HCT116 (cell line): ENCODE measurements around the gene SMIM35. TPM values are rescaled to one million over a fixed set of nuclear protein-coding genes. Genes with fewer than 3 reads are reported as not detected.

ENCODE experiments used
- ATAC-seq: fragments of 200-7000 bp; cut with Tn5 transposase; 2 replicates; pipeline ENCODE4 v1.9.1; 2020; ENCODE audit warnings: mild to moderate bottlenecking, moderate library complexity
- BruUV-seq: library from RNA; stranded (reverse); fragments of 400-500 nt; replicated peaks from 2 replicates; lab custom pipeline; 2021; lab: Mats Ljungman, UMichigan
- CTCF ChIA-PET: fragments of 300-600 bp; sonication (Branson Sonifier 250); formaldehyde crosslinking; loops from one replicate; lab custom pipeline; 2021; ENCODE audit warnings: antibody characterized with exemption; lab: Charles Lee
- POLR2A ChIA-PET: fragments of 300-600, 350-600 bp; sonication (Branson Sonifier 250); formaldehyde crosslinking; loops from one replicate; lab custom pipeline; 2021; ENCODE audit warnings: antibody characterized with exemption; lab: Charles Lee
- RAD21 ChIA-PET, 2 experiments: fragments of 300-600 bp; sonication (Branson Sonifier 250); formaldehyde crosslinking; loops; one replicate each; lab custom pipeline; 2023; ENCODE audit warnings: low total read pairs in 2 of 2; ENCODE audit not compliant: uncharacterized antibody in 2 of 2, unreplicated experiment in 2 of 2, low non-redundant PET in 1 of 2; lab: Charles Lee
- DNase-seq: peaks from one replicate; pipeline ENCODE4 v3.0.0-alpha.2; 2010; ENCODE audit warnings: low read depth, low spot score
- H2AFZ ChIP-seq: fragments of 200-600 bp; shearing (Covaris generic), sonication (generic); 2 replicates; pipeline ENCODE4 v1.6.1; 2017; ENCODE audit warnings: low read depth, mixed run types, mixed read lengths, antibody characterized with exemption, low read length; ENCODE audit not compliant: poor library complexity, severe bottlenecking
- H3K27ac ChIP-seq: 2 replicates; pipeline ENCODE4 v1.5.1; 2012; ENCODE audit warnings: low read depth, low read length
- H3K27me3 ChIP-seq: fragments of 200-600 bp; sonication (generic); 2 replicates; pipeline ENCODE4 v1.6.1; 2016; ENCODE audit warnings: mixed run types, low read length, mixed read lengths; ENCODE audit not compliant: insufficient read depth
- H3K36me3 ChIP-seq, 2 experiments: fragments of 200-500 bp in 1 of 2; fragments of 200-600 bp in 1 of 2; sonication (Bioruptor generic) in 1 of 2; sonication (generic) in 1 of 2; 2 replicates each; pipeline versions ENCODE4 v1.5.1 to v1.6.1; 2014 to 2016; ENCODE audit warnings: low read length in 2 of 2, inconsistent platforms in 1 of 2, mixed read lengths in 1 of 2, mixed run types in 1 of 2; ENCODE audit not compliant: insufficient read depth in 2 of 2, control insufficient read depth in 1 of 2
- H3K4me1 ChIP-seq, 2 experiments: fragments of 200-600 bp in 1 of 2; sonication (generic) in 1 of 2; 2 replicates each; pipeline versions ENCODE4 v1.5.1 to v1.6.1; 2012 to 2017; ENCODE audit warnings: low read length in 2 of 2, inconsistent platforms in 1 of 2, mild to moderate bottlenecking in 1 of 2, mixed read lengths in 1 of 2, mixed run types in 1 of 2, moderate library complexity in 1 of 2; ENCODE audit not compliant: insufficient read depth in 2 of 2, control insufficient read depth in 1 of 2
- H3K4me2 ChIP-seq: fragments of 200-600 bp; sonication (generic); 2 replicates; pipeline ENCODE4 v1.6.1; 2017; ENCODE audit warnings: mixed run types, low read length, mixed read lengths
- H3K4me3 ChIP-seq, 2 experiments: fragments of 200-600 bp in 1 of 2; sonication (generic) in 1 of 2; replicated peaks in 1 of 2; 2 replicates each; pipeline ENCODE4 v1.5.1; 2011 to 2016; ENCODE audit warnings: low read length in 2 of 2, control low read depth in 1 of 2, low read depth in 1 of 2, mild to moderate bottlenecking in 1 of 2, mixed read lengths in 1 of 2, mixed run types in 1 of 2
- H3K79me2 ChIP-seq: fragments of 200-600 bp; sonication (generic); 2 replicates; pipeline ENCODE4 v1.6.1; 2017; ENCODE audit warnings: mild to moderate bottlenecking, mixed run types, low read length, moderate library complexity, mixed read lengths; ENCODE audit not compliant: insufficient read depth
- H3K9ac ChIP-seq: fragments of 200-600 bp; sonication (generic); 2 replicates; pipeline ENCODE4 v1.6.1; 2016; ENCODE audit warnings: low read length, mixed read lengths
- H3K9me2 ChIP-seq: fragments of 200-600 bp; sonication (generic), shearing (Covaris generic); 2 replicates; pipeline ENCODE4 v1.6.1; 2017; ENCODE audit warnings: mixed run types, mild to moderate bottlenecking, moderate library complexity; ENCODE audit not compliant: insufficient read depth
- H3K9me3 ChIP-seq, 2 experiments: fragments of 200-500 bp in 1 of 2; fragments of 200-600 bp in 1 of 2; sonication (Bioruptor generic) in 1 of 2; sonication (generic) in 1 of 2; 2 replicates each; pipeline ENCODE4 v1.6.1; 2014 to 2017; ENCODE audit warnings: low read length in 2 of 2, mixed read lengths in 2 of 2, inconsistent platforms in 1 of 2, low read depth in 1 of 2, mild to moderate bottlenecking in 1 of 2, mixed run types in 1 of 2, moderate library complexity in 1 of 2; ENCODE audit not compliant: control insufficient read depth in 1 of 2, insufficient read depth in 1 of 2
- H4K20me1 ChIP-seq: fragments of 200-600 bp; sonication (generic), shearing (Covaris generic); 2 replicates; pipeline ENCODE4 v1.6.1; 2017; ENCODE audit warnings: mixed run types, mild to moderate bottlenecking, moderate library complexity; ENCODE audit not compliant: insufficient read depth
- CBX3 ChIP-seq: IDR thresholded peaks from 2 replicates; pipeline ENCODE4 v1.6.1; 2012; ENCODE audit warnings: low read depth
- EZH2 ChIP-seq: fragments of 200-600 bp; sonication (generic); IDR thresholded peaks from 2 replicates; pipeline ENCODE4 v1.6.1; 2017; ENCODE audit warnings: antibody characterized with exemption, mixed run types
- EZH2phosphoT487 ChIP-seq: fragments of 200-600 bp; IDR thresholded peaks from 2 replicates; pipeline ENCODE4 v1.6.1; 2018; ENCODE audit warnings: antibody characterized with exemption, borderline replicate concordance
- FOSL1 ChIP-seq: IDR thresholded peaks from 2 replicates; pipeline ENCODE4 v1.6.1; 2012; ENCODE audit warnings: low read depth
- JUND ChIP-seq: IDR thresholded peaks from 2 replicates; pipeline ENCODE4 v1.6.1; 2012
- POLR2A ChIP-seq: IDR thresholded peaks from 2 replicates; pipeline ENCODE4 v1.7.0; 2011; ENCODE audit warnings: borderline replicate concordance; ENCODE audit not compliant: insufficient read depth, insufficient read length; ENCODE audit errors: extremely low read depth
- POLR2AphosphoS5 ChIP-seq: IDR thresholded peaks from 2 replicates; pipeline ENCODE4 v1.6.1; 2011; ENCODE audit warnings: mild to moderate bottlenecking, low read depth, low read length, moderate library complexity
- SIN3A ChIP-seq: IDR thresholded peaks from 2 replicates; pipeline ENCODE4 v1.6.1; 2012; ENCODE audit warnings: low read depth
- SP1 ChIP-seq: IDR thresholded peaks from 2 replicates; pipeline ENCODE4 v1.6.1; 2012; ENCODE audit warnings: low read depth
- SRF ChIP-seq: IDR thresholded peaks from 2 replicates; pipeline ENCODE4 v1.6.1; 2012; ENCODE audit warnings: low read depth
- YY1 ChIP-seq: IDR thresholded peaks from 2 replicates; pipeline ENCODE4 v1.6.1; 2011; ENCODE audit warnings: low read length, low read depth, moderate library complexity, mild to moderate bottlenecking; ENCODE audit not compliant: insufficient replicate concordance; ENCODE audit errors: extremely low read depth
- intact Hi-C: fragments of 100-400 bp; cut with micrococcal nuclease; formaldehyde crosslinking; loops from 2 replicates; pipeline ENCODE4 v1.10.0; 2022
- total RNA-seq: library from RNA; stranded (reverse); gene quantifications from one replicate; pipeline ENCODE4 v1.2.1, GENCODE V29; 2021; ENCODE audit not compliant: unreplicated experiment
- TF ChIP-seq, protein P1 (sequence below): IDR thresholded peaks from 2 replicates; pipeline ENCODE4 v1.6.1; 2012
- TF ChIP-seq, protein P2 (sequence below): IDR thresholded peaks from 2 replicates; pipeline ENCODE4 v1.6.1; 2012

Gene SMIM35
- total RNA-seq, 1 experiment from 2014 or later: not detected

DNA sequence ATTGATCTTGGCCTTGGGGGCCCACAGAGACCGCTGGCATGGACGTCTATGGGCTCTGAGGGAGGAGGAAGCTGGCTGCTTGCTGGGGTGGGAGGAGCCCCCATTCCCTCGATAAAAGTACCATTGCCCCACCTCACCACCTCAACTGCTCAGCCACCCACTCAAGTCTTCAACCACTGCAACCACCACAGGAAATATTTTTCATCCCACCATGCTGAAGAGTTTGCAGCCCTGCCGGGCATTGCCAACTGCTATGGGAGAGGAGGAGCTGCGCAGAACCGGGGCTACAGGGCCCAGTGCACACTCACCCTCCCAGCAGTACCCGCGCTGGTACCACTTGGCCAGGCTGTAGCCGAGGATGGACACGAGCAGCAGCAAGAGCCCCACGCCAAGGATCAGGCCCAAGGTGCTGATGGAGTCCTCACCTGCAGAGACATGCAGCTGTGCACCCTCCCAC is 71.3 kb downstream of the SMIM35 start (continued):
- TF ChIP-seq POLR2AphosphoS5: no peak
- TF ChIP-seq SP1: no peak
- no peak for TF ChIP-seq EZH2
- TF ChIP-seq, protein P1, sequence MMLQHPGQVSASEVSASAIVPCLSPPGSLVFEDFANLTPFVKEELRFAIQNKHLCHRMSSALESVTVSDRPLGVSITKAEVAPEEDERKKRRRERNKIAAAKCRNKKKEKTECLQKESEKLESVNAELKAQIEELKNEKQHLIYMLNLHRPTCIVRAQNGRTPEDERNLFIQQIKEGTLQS: no peak
- TF ChIP-seq, protein P2, sequence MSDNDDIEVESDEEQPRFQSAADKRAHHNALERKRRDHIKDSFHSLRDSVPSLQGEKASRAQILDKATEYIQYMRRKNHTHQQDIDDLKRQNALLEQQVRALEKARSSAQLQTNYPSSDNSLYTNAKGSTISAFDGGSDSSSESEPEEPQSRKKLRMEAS: no peak

- H3K4me3 ChIP-seq: no peak overlapping the region
- H2AFZ ChIP-seq: no peak overlapping the region
- RAD21 ChIA-PET: no interaction called here
- TF ChIP-seq EZH2: no peak
- TF ChIP-seq JUND: no peak
- TF ChIP-seq, protein P2: no peak
- TF ChIP-seq YY1: no peak
- TF ChIP-seq SIN3A: no peak
- TF ChIP-seq FOSL1: no peak
- TF ChIP-seq EZH2phosphoT487: no peak
- TF ChIP-seq CBX3: no peak
- no peak for TF ChIP-seq SRF
- TF ChIP-seq, protein P1: no peak
- TF ChIP-seq SP1: no peak
- no peak for TF ChIP-seq POLR2A
- H3K27ac ChIP-seq: no peak overlapping the region
- H3K9ac ChIP-seq: no peak overlapping the region
- H3K4me1 ChIP-seq: peaks cover 4 to 10% of the 10 kb centered on the region in 2 experiments; a peak in 3 of 4 replicates
- H4K20me1 ChIP-seq: no peaks in the 10 kb centered on the region
- CTCF ChIA-PET: no interaction called here
- no peaks in the 10 kb centered on the region for H3K36me3 ChIP-seq
- POLR2A ChIA-PET: no interaction called here
- no peaks in the 10 kb centered on the region for H3K79me2 ChIP-seq
- intact Hi-C loops: no loop called here
- H3K9me3 ChIP-seq: peaks cover 0 to 4% of the 10 kb centered on the region in 2 experiments; a peak in 1 of 4 replicates
- ATAC-seq: no peak
- no peak overlapping the region for H3K4me2 ChIP-seq
- no peaks in the 10 kb centered on the region for H3K9me2 ChIP-seq
- no peaks in the 10 kb centered on the region for H3K27me3 ChIP-seq
- no TSS peak for BruUV-seq
- DNase-seq: no peak
Observed at GRCh38 chr11:118014022-118014421, 72.7 kb downstream of the SMIM35 start.
